ENCODE measurements around the gene KLF18.
A peak's percentile ranks its signal among the peaks of the same experiment; 100 is the strongest.
"Not testable (repeated sequence)": the region's sequence is repeated elsewhere in the genome, so short reads cannot be mapped to it uniquely, and the experiment has no call there.

The KLF18 gene

DNA sequence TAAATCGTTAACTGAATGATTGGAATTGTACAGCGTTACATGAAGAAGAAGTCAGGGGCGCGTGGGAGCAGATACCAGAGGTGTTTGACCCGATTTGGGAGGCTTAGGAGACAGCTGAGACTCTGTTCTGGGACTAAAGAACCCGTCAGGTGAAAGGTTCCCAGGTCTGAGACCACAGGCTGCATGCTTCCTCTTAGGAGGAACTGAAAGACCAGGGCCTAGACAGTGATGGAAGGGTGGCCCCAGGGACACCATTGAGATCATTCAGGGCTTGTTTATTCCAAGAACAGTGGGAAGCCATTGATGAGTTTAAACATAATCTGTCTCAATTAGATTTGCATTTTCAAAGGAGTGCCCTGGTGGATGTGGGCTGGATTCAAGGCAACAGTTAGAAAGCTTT is 21.9 kb downstream of the KLF18 start:
- DNase-seq = no peak

DNA sequence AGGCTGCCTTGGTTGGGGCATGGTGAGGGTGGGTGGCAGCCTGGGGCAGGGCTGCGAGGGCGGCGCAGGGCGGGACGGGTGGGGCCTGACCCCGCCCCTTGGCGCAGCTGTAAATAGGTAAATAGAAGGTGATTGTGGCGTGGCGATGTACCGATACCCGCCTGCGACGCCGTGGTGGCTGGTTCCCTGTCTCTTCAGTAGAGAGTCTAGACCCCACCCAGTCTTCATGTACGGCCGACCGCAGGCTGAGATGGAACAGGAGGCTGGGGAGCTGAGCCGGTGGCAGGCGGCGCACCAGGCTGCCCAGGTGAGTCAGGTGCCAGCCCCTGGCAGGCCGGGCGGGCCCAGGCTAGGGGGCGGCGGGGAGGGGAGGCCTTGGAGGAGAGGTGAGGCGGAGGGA is 22.7 kb downstream of the KLF18 start, which contains the start of gene KLF17:
KLF17 (plus strand) TSS at position 140 of the 400 bp plus-strand sequence; CDS start at position 227, 87 bp downstream.
- no peak for DNase-seq

- DNase-seq = not testable (repeated sequence)
These were observed 24.2 kb downstream of the KLF18 start for GRCh38 chr1:44117272-44117671.

GRCh38 chr1:44114098-44114497 is 27.3 kb downstream of the KLF18 start:
- no peak for DNase-seq

DNA sequence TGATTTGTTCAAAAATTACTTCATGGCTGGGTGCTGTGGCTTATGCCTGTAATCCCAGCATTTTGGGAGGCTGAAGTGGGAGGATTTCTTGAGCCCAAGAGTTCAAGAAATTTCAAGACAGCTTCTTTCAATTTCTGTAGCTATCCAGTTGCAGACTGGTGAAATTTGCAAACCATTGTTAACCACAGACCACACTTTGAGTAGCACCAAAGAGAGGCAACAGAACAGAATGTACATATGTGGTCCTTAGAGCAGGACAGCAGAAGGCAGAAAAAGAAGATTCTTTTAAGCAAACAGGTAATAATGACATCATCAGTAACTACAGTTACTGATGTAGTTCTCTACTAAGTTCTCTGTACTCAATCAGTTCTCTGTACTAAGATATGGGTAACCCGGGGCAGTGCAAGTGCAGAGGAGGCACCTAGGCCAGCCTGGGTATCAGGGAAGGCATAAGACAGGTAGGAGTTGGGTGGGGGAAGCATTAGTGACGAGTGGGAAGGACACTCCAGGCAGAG is 28.3 kb downstream of the KLF18 start:
- DNase-seq = no peak

DNA sequence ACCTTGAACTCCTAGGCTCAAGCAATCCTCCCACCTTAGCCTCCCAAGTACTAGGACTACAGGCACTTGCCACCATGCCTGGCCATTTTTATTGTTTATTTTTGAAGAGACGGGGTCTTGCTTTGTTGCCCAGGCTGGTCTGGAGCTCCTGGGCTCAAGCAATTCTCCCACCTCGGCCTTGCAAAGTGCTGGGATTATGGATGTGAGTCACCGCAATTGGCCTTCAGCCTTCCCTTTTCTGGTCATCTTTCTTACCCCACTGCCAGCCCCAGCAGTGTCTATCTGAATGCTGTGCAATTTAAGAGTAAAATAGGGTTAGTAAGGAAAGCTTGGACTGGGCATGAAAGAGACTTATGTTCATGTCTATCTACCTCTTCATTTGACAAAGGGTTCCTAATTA is 28.9 kb downstream of the KLF18 start:
- DNase-seq = no peak

DNA sequence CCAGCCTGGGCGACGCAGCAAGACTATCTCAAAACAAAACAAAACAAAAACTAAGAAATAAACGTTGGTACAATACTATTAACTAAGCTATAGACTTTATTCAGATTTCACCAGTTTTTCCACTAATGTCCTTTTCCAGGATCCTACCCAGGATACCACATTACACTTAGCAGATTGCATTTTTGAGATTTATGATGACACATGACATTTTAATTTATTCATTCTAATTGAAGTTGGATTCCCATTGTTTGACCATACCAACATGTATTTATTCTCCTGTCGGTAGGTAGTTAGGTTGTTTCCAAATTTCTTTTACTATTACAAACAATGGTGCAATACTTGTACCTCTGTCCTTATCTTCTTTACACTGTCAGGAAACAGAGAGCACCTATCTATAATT is 29.6 kb downstream of the KLF18 start:
- no peak for DNase-seq

- DNase-seq = no peak
These were observed 30.5 kb downstream of the KLF18 start for GRCh38 chr1:44110916-44111315.

- no peak for DNase-seq
These were observed 32.5 kb downstream of the KLF18 start for GRCh38 chr1:44108971-44109370.

GRCh38 chr1:44108241-44108640 is 33.2 kb downstream of the KLF18 start:
- DNase-seq = no peak

DNA sequence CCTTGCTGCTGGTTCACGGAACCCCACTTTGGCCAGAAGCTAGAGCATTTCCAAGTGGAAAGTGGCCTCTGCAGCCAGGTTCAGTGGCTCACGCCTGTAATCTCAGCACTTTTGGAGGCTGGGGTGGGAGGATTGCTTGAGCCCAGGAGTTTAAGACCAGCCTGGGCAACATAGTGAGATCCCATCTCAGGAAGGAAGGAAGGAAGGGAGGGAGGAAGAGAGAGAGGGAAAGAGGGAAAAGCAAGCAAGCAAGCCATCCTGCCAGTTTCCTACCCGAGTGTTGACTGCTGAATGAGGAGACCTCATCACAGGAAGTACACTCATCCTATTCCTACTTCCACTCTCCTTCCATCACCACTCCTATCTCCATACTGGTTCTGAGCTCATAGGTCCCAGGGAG is 35.6 kb downstream of the KLF18 start:
- DNase-seq = no peak

- peak in 1 of 2 experiments; percentile 23 for DNase-seq
These were observed 37.9 kb downstream of the KLF18 start for GRCh38 chr1:44103270-44104131.

GRCh38 chr1:44101328-44101727 is 40.1 kb downstream of the KLF18 start:
- no peak for DNase-seq

DNA sequence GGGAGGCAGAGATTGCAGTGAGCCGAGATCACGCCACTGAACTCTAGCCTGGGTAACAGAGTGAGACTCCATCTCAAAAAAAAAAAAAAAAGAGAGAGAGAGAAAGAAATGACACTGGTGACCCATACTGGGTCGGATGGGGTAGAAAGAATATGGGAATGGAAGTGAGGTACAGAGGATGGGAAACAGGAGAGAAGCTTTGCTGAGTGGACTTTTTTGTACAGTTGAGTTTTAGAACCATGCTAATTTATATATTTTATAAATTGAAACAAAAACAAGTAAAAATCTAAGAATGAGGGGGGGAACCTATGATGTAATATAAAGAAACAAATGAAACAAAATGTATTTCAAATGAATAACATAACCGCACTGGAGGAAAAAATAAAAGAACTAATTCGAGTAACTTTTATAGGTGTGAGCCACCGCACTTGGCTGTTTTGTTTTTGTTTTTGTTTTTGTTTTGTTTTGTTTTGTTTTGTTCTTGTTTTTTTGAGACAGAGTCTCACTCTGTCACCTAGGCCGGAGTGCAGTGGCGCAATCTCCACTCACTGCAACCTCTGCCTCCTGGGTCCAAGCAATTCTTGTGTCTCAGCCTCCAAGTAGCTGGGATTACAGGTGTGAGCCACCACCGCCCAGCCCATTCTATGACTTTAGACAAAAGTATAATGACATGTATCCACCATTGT is 41.1 kb downstream of the KLF18 start:
- DNase-seq = no peak

DNA sequence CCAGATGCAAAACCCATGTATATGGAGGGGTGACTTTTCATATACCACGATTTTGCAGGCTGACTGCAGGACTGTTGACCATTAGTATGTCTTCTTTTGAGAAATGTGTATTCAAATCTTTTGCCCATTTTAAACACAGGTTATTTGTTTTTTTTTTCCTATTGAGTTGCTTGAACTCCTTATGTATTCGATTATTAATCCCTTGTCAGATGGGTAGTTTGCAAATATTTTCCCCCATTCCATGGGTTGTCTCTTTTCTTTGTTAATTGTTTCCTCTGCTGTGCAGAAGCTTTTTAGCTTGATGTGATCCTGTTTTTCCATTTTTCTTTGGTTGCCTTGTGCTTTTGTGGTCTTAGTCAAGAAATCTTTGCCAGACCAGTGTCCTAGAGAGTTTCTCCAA is 47.4 kb downstream of the KLF18 start:
- no peak for DNase-seq

GRCh38 chr1:44090429-44091252 is 50.8 kb downstream of the KLF18 start:
- DNase-seq = no peak

DNA sequence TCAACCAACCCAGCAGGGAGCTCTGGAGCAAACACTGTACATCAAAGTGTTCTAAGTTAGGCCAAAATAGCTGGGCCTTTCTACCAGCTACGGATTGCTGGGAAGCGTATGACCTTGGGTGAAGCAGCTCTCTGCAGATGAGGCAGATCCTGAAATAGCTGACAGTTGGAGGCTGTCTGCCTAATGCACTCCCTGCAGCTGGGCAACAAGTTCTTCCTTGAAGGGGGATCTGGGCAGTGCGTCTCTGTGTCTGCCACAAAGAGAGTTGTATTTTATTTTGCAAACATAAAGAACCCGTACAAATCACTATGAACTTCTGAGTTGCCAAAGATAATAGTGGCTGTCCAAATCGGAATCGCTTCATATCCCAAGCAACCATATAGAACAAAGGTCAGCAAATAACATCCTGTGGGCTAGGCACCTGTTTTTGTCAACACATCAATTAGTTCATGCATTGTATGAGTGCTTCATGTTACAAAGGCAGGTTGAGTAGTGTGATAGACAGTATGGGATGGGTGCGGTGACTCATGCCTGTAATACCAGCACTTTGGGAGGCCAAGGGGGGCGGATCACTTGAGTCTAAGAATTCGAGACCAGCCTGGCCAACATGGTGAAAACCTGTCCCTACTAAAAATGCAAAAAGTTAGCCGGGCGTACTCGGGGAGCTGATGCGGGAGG is 51.9 kb downstream of the KLF18 start:
- no peak for DNase-seq
